ENCODE measurements around the gene CISH. TPM values are rescaled to one million over a fixed set of nuclear protein-coding genes. Genes with fewer than 3 reads are reported as not detected.

Gene CISH
- total and polyA plus RNA-seq, 9 of the 15 experiments (the other 6 are each of a cell fraction or from before 2014, with no cell fraction given) = 1.7 to 47.7 (median 18.3) TPM

GRCh38 chr3:50567386-50568167 is 44.0 kb downstream of the CISH start, which contains the start of gene C3orf18 (continued):
- TF ChIP-seq, protein P1, sequence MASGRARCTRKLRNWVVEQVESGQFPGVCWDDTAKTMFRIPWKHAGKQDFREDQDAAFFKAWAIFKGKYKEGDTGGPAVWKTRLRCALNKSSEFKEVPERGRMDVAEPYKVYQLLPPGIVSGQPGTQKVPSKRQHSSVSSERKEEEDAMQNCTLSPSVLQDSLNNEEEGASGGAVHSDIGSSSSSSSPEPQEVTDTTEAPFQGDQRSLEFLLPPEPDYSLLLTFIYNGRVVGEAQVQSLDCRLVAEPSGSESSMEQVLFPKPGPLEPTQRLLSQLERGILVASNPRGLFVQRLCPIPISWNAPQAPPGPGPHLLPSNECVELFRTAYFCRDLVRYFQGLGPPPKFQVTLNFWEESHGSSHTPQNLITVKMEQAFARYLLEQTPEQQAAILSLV (tag; IDR thresholded peaks at IDR 0.05) = no peak
- no peak for TF ChIP-seq TRIM24 (IDR thresholded peaks at IDR 0.05)
- TF ChIP-seq XRCC4 (IDR thresholded peaks at IDR 0.05; ENCODE audit: extremely low read depth, insufficient read depth, insufficient read length) = no peak
- TF ChIP-seq, protein P2, sequence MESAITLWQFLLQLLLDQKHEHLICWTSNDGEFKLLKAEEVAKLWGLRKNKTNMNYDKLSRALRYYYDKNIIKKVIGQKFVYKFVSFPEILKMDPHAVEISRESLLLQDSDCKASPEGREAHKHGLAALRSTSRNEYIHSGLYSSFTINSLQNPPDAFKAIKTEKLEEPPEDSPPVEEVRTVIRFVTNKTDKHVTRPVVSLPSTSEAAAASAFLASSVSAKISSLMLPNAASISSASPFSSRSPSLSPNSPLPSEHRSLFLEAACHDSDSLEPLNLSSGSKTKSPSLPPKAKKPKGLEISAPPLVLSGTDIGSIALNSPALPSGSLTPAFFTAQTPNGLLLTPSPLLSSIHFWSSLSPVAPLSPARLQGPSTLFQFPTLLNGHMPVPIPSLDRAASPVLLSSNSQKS (CRISPR knock-in tag; IDR thresholded peaks at IDR 0.05) = no peak
- peak; percentile 72 for TF ChIP-seq SP2 (IDR thresholded peaks at IDR 0.05; ENCODE audit: extremely low read depth, low read depth, low read length, poor library complexity, severe bottlenecking)
- TF ChIP-seq ZBTB34 (CRISPR knock-in tag; IDR thresholded peaks at IDR 0.05) = no peak
- no peak for TF ChIP-seq ZNF282 (CRISPR knock-in tag; IDR thresholded peaks at IDR 0.05)
- TF ChIP-seq HCFC1 (IDR thresholded peaks at IDR 0.05; ENCODE audit: low read depth, low read length) = no peak
- TF ChIP-seq PURB (CRISPR knock-in tag; IDR thresholded peaks at IDR 0.05; ENCODE audit: low read depth) = no peak
- TF ChIP-seq SP1 (CRISPR knock-in tag; IDR thresholded peaks at IDR 0.05) = peak; percentile 36; the same call in 1 of the 2 replicates
- no peak for TF ChIP-seq ZC3H4 (CRISPR knock-in tag; IDR thresholded peaks at IDR 0.05; ENCODE audit: borderline replicate concordance)
- no peak for TF ChIP-seq RHOXF2B (CRISPR knock-in tag; conservative IDR thresholded peaks at IDR 0.05)
- TF ChIP-seq, protein P3, sequence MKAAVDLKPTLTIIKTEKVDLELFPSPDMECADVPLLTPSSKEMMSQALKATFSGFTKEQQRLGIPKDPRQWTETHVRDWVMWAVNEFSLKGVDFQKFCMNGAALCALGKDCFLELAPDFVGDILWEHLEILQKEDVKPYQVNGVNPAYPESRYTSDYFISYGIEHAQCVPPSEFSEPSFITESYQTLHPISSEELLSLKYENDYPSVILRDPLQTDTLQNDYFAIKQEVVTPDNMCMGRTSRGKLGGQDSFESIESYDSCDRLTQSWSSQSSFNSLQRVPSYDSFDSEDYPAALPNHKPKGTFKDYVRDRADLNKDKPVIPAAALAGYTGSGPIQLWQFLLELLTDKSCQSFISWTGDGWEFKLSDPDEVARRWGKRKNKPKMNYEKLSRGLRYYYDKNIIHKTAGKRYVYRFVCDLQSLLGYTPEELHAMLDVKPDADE (conservative IDR thresholded peaks at IDR 0.05; ENCODE audit: control insufficient read depth, low read depth, low read length) = no peak
- no peak for TF ChIP-seq ZNF354B (CRISPR knock-in tag; IDR thresholded peaks at IDR 0.05)
- TF ChIP-seq BACH1 (tag; IDR thresholded peaks at IDR 0.05) = no peak
- no peak for TF ChIP-seq ZNF274 (IDR thresholded peaks at IDR 0.05; ENCODE audit: borderline replicate concordance, low read depth, low read length)
- TF ChIP-seq KDM5B (IDR thresholded peaks at IDR 0.05; ENCODE audit: insufficient replicate concordance, low read depth, low read length) = peak; percentile 20
- TF ChIP-seq CBX8 (IDR thresholded peaks at IDR 0.05; ENCODE audit: borderline replicate concordance, extremely low read depth, low read depth, low read length, poor library complexity, severe bottlenecking) = no peak
- no peak for TF ChIP-seq XRCC3 (IDR thresholded peaks at IDR 0.05)
- no peak for TF ChIP-seq SUPT5H (IDR thresholded peaks at IDR 0.05)
- peak in 1 of 2 experiments; percentile 63; a peak in 1 of 4 replicates for TF ChIP-seq RCOR1 (IDR thresholded peaks at IDR 0.05; ENCODE audit: borderline replicate concordance in 1 of 2, low read depth in 2 of 2, low read length in 2 of 2)
- peak; percentile 96 for TF ChIP-seq NFYB (IDR thresholded peaks at IDR 0.05; ENCODE audit: extremely low read depth, insufficient read length)

Measured in K562 (cell line).